Ovary (tissue), 9 donors: ENCODE results near the gene LRRC51. TPM values are rescaled to one million over a fixed set of nuclear protein-coding genes. Genes with fewer than 3 reads are reported as not detected.
"Not testable (repeated sequence)": the region's sequence is repeated elsewhere in the genome, so short reads cannot be mapped to it uniquely, and the experiment has no call there.

Source experiments
- DNase-seq, 5 donors: peaks; one replicate each; pipeline ENCODE4 v3.0.0-alpha.2; 2019 to 2020
- H3K27ac ChIP-seq, 2 donors: fragments of 200-600 bp; one replicate each; pipeline versions ENCODE4 v1.5.1 to v1.8.0; 2019 to 2022
- H3K27me3 ChIP-seq: fragments of 200-600 bp; one replicate; pipeline ENCODE4 v1.8.0; 2022
- H3K36me3 ChIP-seq: fragments of 200-600 bp; sonication (generic); one replicate; pipeline ENCODE4 v1.5.1; 2019
- H3K4me1 ChIP-seq: one replicate; pipeline ENCODE4 v1.8.1; 2013; ENCODE audit warnings: mild to moderate bottlenecking, moderate library complexity; ENCODE audit not compliant: insufficient read depth
- H3K4me3 ChIP-seq: fragments of 200-600 bp; sonication (generic); one replicate; pipeline ENCODE4 v1.5.1; 2017
- H3K9me3 ChIP-seq, 2 donors: fragments of 200-600 bp in 1 of 2; sonication (generic) in 1 of 2; one replicate each; pipeline versions ENCODE4 v1.5.1 to v1.8.1; 2013 to 2019; ENCODE audit warnings: mild to moderate bottlenecking in 1 of 2, moderate library complexity in 1 of 2
- EP300 ChIP-seq: sonication (generic); formaldehyde crosslinking; IDR thresholded peaks from one replicate; pipeline ENCODE4 v1.6.1; 2017; ENCODE audit warnings: antibody characterized with exemption
- POLR2A ChIP-seq: fragments of 450-650 bp; IDR thresholded peaks from one replicate; pipeline ENCODE4 v1.6.1; 2017; ENCODE audit warnings: antibody characterized with exemption, mild to moderate bottlenecking, moderate library complexity
- WGBS, 3 donors: extraction: QIAGEN DNeasy Blood & Tissue Kit in 1 of 3; methylation state at CpG; one replicate each; pipeline versions ENCODE4 v1.1.5 to v1.1.7; 2013 to 2017; 5-methylcytosine and 5-hydroxymethylcytosine counted together
- intact Hi-C, 4 donors: fragments of 100-400 bp; cut with DNase I; formaldehyde crosslinking; loops; one replicate each; pipeline versions ENCODE4 v1.11.0 to v1.15.1; 2022 to 2023
- polyA plus RNA-seq, 2 donors: library from polyadenylated mRNA; stranded (reverse); fragments of 200-250 nt in 1 of 2; fragments of 350-450 nt in 1 of 2; fragmentation: Illumina TruSeq in 1 of 2; extraction: RNeasy Lipid Tissue Mini Kit (QIAGEN cat#74804) in 1 of 2; gene quantifications; one replicate each; pipeline ENCODE4 v1.2.3, GENCODE V29; 2013 to 2014
- total RNA-seq, 7 donors: library from RNA; depleted of rRNA in 2 of 7; stranded (reverse); fragments of >200 nt in 2 of 7; fragmentation: NEBNext Ultra II Directional in 3 of 7; extraction: Animal tissue kit (Norgen Biotek cat#: 25700) in 3 of 7; gene quantifications; one replicate each; pipeline versions ENCODE4 v1.1.0 to v1.2.4, GENCODE V29; 2016 to 2023
- TF ChIP-seq, protein P1 (sequence below), 3 donors: fragments of 450-650 bp in 2 of 3; fragments of 200-600 bp in 1 of 3; IDR thresholded peaks; one replicate each; pipeline versions ENCODE4 v1.5.1 to v1.8.0; 2016 to 2022; ENCODE audit warnings: antibody characterized with exemption in 3 of 3, mild to moderate bottlenecking in 1 of 3
- donor health status: DM: no; HTN: no; CAD: no; lungs with moderate emphysema.
- donor health status: DM: no; HTN: no; CAD: no.
- donor health status: Bipolar disorder and iron deficiency.
- donor health status: DM: yes; HTN: yes; CAD: no.
- donor health status: DM: no; HTN: no; CAD: no.
- donor health status: DM: yes; HTN: yes; CAD: no.

Gene LRRC51
- total and polyA plus RNA-seq, 9 donors = 7.2 to 21.0 (median 9.6) TPM

DNA sequence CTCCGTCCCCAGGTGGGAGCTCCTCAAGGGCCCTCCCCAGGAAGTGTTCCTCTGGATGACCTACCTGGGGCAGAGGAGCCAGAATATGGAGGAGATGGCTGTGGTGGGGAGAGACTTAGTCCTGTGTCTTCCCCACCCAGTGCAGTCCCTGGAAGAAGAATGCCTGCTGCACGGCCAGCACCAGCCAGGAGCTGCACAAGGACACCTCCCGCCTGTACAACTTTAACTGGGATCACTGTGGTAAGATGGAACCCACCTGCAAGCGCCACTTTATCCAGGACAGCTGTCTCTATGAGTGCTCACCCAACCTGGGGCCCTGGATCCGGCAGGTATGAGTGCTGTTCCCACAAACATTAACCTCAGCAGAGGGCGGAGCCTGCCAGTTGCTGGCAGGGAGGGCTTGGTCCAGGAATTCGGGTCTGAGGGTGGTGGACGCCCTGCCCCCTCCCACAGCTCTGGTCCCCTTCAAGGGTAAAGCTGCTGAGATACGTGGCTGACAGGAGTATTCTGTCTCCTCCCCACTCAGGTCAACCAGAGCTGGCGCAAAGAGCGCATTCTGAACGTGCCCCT is 58.3 kb downstream of the LRRC51 start:
- 64 to 68% (median 67%) methylated on average over 12 of the region's 12 CpGs for WGBS, 3 donors
- Histone ChIP-seq H3K27ac (no peak overlapping the region), H3K4me3 (no peak overlapping the region), H3K4me1 (no peaks in the 10 kb centered on the region), H3K36me3 (no peaks in the 10 kb centered on the region), H3K9me3 (no peaks in the 10 kb centered on the region), H3K27me3 (no peaks in the 10 kb centered on the region)
- intact Hi-C loops = loop anchor here in 1 of 4 donors (10.0 kb wide), 1 partner anchor 164 kb away; no protein-coding TSS in a partner anchor
- TF ChIP-seq EP300 = no peak
- TF ChIP-seq, protein P1, sequence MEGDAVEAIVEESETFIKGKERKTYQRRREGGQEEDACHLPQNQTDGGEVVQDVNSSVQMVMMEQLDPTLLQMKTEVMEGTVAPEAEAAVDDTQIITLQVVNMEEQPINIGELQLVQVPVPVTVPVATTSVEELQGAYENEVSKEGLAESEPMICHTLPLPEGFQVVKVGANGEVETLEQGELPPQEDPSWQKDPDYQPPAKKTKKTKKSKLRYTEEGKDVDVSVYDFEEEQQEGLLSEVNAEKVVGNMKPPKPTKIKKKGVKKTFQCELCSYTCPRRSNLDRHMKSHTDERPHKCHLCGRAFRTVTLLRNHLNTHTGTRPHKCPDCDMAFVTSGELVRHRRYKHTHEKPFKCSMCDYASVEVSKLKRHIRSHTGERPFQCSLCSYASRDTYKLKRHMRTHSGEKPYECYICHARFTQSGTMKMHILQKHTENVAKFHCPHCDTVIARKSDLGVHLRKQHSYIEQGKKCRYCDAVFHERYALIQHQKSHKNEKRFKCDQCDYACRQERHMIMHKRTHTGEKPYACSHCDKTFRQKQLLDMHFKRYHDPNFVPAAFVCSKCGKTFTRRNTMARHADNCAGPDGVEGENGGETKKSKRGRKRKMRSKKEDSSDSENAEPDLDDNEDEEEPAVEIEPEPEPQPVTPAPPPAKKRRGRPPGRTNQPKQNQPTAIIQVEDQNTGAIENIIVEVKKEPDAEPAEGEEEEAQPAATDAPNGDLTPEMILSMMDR (IDR thresholded peaks at IDR 0.05) = no peak
- TF ChIP-seq POLR2A = no peak
- DNase-seq = no peak

DNA sequence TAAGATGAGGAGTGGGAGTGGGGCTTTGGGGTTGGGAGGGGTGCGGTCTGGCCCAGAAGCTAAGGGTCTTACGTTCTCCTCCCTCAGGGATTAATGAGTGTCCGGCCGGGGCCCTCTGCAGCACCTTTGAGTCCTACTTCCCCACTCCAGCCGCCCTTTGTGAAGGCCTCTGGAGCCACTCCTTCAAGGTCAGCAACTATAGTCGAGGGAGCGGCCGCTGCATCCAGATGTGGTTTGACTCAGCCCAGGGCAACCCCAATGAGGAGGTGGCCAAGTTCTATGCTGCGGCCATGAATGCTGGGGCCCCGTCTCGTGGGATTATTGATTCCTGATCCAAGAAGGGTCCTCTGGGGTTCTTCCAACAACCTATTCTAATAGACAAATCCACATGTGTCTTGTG is 58.9 kb downstream of the LRRC51 start:
- H3K9me3 ChIP-seq = no peaks in the 10 kb centered on the region
- no peak overlapping the region for H3K4me3 ChIP-seq
- H3K4me1 ChIP-seq = no peaks in the 10 kb centered on the region
- TF ChIP-seq, protein P1 (IDR thresholded peaks at IDR 0.05) = no peak
- no peak for TF ChIP-seq POLR2A
- TF ChIP-seq EP300 = no peak
- no peaks in the 10 kb centered on the region for H3K27me3 ChIP-seq
- 71 to 76% (median 71%) methylated on average over 11 of the region's 11 CpGs for WGBS, 3 donors
- intact Hi-C loops = loop anchor here in 1 of 4 donors (10.0 kb wide), 1 partner anchor 165 kb away; no protein-coding TSS in a partner anchor
- no peak for DNase-seq
- H3K27ac ChIP-seq = no peak overlapping the region
- no peaks in the 10 kb centered on the region for H3K36me3 ChIP-seq

DNA sequence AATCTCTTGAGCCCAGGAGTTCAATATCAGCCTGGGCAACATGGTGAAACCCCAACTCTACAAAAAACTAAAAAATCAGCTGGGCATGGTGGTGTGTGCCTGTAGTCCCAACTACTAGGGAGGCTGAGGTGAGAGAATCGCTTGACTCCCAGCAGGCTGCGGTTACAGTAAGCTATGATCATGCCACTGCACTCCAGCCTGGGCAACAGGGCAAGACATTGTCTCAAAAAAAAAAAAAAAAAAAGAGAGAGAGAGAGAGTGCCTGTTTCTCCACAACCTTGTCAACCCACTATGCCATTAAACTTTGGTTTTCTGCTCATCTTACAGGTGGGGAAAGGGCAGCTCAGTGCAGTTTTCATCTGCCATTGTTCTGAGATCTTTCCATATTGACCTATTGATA is 60.0 kb downstream of the LRRC51 start:
- Histone ChIP-seq H3K4me1 (no peaks in the 10 kb centered on the region), H3K27me3 (no peaks in the 10 kb centered on the region), H3K36me3 (no peaks in the 10 kb centered on the region), H3K27ac (no peak overlapping the region), H3K9me3 (no peaks in the 10 kb centered on the region), H3K4me3 (no peak overlapping the region)
- intact Hi-C loops = no loop called here
- WGBS, 3 donors = 88 to 100% (median 91%) methylated on average over 2 of the region's 2 CpGs
- DNase-seq = no peak
- TF ChIP-seq, protein P1 (IDR thresholded peaks at IDR 0.05) = no peak
- no peak for TF ChIP-seq POLR2A
- no peak for TF ChIP-seq EP300

DNA sequence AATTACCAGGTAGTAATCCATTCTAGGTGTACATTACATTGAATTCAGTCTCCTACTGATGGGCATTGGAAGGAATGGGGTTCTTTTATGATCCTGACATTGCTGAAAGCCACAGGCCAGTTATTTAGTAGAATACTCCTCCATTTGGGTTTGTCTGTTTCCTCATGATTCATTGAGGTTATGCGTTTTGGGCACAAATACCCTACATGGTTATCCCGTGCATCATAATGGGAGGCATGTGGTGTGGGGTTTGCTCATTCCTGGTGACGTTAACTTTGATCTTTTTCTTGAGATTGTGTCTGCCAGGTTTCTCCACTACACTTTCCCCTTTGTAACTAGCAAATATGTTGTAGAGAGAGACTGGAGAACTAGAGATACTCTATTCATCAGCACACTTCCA is 60.4 kb downstream of the LRRC51 start:
- Histone ChIP-seq H3K9me3 (no peaks in the 10 kb centered on the region), H3K27me3 (no peaks in the 10 kb centered on the region), H3K4me1 (no peaks in the 10 kb centered on the region), H3K4me3 (no peak overlapping the region), H3K27ac (no peak overlapping the region), H3K36me3 (no peaks in the 10 kb centered on the region)
- TF ChIP-seq EP300 = no peak
- TF ChIP-seq, protein P1 (IDR thresholded peaks at IDR 0.05) = no peak
- TF ChIP-seq POLR2A = no peak
- intact Hi-C loops = no loop called here
- no peak for DNase-seq
- WGBS, 3 donors = 63 to 69% (median 64%) methylated on average over 3 of the region's 3 CpGs

DNA sequence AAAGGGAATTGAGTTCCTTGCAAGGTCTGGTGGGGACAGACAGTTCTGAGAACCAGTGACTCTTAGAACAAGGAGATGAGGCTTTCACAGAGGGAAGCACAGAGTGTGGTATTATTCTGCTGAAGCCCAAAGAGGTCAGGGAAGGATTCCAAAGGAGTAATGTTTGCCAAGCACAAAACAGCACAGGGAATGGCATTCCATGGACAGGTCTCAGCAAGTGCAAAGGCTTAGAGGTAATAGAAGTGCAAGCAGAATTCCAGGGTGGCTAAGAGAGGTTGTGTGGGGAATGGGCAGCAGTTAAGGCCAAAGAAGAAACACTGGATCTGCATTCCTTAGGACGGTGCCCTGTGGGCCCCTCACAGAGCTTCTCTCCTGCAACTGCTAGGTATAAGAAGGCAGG is 61.4 kb downstream of the LRRC51 start:
- H3K27ac ChIP-seq, H3K4me3 ChIP-seq, H3K4me1 ChIP-seq, H3K27me3 ChIP-seq, H3K9me3 ChIP-seq, DNase-seq, H3K36me3 ChIP-seq, intact Hi-C loops: not testable (repeated sequence)
- 30 to 47% (median 31%) methylated on average over 1 of the region's 1 CpG for WGBS, 3 donors

DNA sequence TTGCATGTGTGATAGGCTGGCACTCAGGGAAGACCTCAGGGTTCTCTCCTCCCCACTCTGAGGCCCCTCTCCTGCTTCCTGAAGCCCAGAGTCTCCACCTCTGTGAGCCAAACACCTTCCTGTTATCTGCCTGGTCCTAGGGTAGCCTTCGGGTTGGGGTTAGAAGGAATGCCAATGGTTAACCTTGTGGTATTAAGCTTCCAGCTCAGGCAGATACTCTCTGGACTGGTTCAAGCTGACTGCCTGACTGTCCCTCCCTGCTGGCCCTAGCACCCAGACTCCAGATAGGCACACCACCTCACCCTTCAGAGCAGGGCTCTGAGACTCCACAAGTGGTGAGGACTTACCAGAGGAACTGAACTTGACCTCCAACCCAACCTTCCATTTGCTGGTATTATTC is 61.9 kb downstream of the LRRC51 start:
- H3K36me3 ChIP-seq, H3K4me3 ChIP-seq, H3K27ac ChIP-seq, DNase-seq, H3K9me3 ChIP-seq, intact Hi-C loops, H3K27me3 ChIP-seq, H3K4me1 ChIP-seq: not testable (repeated sequence)
- WGBS, 3 donors = 33 to 40% methylated on average over 1 of the region's 1 CpG; no CpG with 5 or more reads in 1 of the 3 donors
